SH-SY5Y (cell line): Measurements from ENCODE around the gene BACH1.

ENCODE experiments used
- GATA2 ChIP-seq: IDR thresholded peaks from 2 replicates; pipeline ENCODE4 v1.6.1; 2011; ENCODE audit warnings: mild to moderate bottlenecking, low read depth, low read length
- GATA3 ChIP-seq: IDR thresholded peaks from 2 replicates; pipeline ENCODE4 v1.6.1; 2011; ENCODE audit warnings: low read depth, mild to moderate bottlenecking, low read length, moderate library complexity

BACH1 gene

GRCh38 chr21:29394051-29394450, 95.3 kb downstream of the BACH1 start:
- TF ChIP-seq GATA2 (no peak), GATA3 (no peak)
